ENCODE data around the gene TEKTIP1.

DNA sequence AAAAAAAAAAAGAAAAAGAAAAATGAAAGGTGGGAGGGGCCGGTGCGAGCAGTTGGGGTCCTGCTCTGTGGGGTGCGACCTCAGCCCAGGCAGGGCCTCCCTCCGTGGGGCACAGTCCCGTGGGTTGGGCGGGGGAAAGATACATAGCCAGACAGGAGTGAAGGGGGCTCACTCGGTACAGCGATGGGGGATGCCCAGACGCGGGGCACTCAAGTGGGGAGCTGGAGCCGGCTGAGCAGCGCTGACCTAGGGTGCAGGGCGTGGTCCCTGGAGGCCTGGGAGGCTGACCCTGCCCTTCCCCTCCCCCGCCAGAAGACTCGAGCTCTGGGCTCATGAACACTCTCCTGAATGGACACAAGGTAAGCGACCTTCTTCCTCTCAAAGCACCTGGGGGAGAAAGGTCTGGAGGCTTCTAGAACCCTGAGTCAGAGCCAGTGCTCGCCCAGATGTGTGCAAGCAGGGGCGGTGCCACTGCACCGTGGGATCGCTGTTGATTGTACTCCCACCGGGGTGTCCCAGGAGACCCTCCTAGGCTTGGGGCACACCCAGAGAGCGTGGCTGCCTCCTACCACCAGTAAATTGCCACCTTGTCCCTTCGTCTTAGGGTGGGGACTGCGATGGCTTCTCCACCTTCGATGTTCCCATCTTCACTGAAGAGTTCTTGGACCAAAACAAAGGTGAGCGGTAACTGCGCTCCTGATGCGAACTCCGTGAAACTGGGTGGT is 37.1 kb downstream of the TEKTIP1 start:
- TF ChIP-seq, protein P1, sequence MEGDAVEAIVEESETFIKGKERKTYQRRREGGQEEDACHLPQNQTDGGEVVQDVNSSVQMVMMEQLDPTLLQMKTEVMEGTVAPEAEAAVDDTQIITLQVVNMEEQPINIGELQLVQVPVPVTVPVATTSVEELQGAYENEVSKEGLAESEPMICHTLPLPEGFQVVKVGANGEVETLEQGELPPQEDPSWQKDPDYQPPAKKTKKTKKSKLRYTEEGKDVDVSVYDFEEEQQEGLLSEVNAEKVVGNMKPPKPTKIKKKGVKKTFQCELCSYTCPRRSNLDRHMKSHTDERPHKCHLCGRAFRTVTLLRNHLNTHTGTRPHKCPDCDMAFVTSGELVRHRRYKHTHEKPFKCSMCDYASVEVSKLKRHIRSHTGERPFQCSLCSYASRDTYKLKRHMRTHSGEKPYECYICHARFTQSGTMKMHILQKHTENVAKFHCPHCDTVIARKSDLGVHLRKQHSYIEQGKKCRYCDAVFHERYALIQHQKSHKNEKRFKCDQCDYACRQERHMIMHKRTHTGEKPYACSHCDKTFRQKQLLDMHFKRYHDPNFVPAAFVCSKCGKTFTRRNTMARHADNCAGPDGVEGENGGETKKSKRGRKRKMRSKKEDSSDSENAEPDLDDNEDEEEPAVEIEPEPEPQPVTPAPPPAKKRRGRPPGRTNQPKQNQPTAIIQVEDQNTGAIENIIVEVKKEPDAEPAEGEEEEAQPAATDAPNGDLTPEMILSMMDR (IDR thresholded peaks at IDR 0.05; ENCODE audit: low read depth, low read length), result no peak
- no peak for TF ChIP-seq EZH2phosphoT487 (IDR thresholded peaks at IDR 0.05; ENCODE audit: low read depth)
